Measurements from ENCODE around the gene AP1G2.
A peak's percentile ranks its signal among the peaks of the same experiment; 100 is the strongest.
"Not testable (repeated sequence)": the region's sequence is repeated elsewhere in the genome, so short reads cannot be mapped to it uniquely, and the experiment has no call there.

The AP1G2 gene

DNA sequence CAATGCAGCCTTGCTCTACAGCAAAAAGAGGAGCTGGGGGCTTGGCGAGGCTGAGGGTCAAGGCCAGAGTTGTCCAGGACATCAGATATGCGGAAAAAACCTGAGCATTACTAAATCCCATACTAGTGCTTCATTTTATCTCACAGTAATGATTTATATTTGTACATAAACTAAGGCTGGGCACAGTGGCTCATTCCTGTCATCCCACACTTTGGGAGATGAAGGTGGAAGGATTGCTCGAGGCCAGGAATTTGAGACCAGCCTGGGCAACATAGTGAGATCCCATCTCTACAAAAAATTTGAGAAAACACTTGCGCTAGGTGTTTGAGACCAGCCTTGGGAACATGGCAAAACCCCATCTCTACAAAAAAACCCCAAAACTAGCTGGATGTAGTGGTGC, 22.6 kb upstream of the AP1G2 start:
- DNase-seq, result no peak

DNA sequence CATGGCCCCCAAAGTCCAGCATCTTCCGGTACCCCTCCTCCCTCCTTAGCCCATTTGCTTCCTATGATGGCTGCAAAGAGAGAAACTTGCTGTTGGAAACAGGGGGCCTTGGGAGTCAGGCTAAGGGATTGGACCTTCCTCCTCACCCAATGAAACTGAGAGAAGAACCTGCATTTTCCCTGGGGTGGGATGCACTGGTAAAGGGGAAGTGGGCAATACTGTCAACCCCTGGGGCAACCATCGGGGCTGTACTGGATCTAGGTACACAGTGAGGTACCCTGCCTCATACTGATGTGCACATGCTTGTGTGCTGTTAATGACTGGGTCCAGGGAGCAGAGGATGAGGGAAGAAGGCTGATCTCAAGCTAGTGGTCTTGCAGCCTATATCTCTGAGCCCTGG, 22.0 kb upstream of the AP1G2 start:
- no peak for DNase-seq

DNA sequence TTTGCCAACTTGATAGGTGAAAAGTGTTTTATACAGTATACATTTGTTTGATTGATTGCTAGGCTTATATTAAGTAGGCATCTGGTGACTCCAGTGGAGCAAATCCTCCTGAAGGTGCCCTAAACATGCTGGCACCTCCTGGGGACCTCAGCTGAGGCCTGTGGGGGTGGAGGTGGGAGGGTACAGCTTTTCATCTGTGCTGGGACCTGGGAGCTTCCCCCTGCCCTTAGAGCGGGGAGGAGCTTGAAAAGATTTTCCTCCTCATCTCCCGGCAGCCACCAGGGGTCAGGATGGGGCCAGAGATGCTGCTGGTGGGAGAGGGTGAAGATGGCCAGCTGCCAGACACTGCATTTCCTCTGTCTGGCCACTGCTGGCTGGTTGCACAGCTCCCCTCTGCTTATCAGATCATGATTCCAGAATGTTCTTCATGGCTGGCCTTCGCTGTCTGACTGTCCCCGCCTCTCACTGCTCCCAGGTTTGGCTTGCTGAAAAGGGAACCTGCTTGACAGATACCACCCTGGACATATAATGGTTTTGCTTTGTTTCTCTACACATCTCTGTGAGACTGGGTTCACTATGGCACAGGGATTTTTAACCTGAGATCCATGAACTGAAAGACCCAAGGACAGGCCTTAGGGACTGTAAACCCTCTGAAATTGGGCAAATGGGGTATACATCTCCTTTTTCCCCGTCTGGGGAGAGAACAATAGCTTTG, 21.4 kb upstream of the AP1G2 start:
- DNase-seq, result peak; percentile 89

DNA sequence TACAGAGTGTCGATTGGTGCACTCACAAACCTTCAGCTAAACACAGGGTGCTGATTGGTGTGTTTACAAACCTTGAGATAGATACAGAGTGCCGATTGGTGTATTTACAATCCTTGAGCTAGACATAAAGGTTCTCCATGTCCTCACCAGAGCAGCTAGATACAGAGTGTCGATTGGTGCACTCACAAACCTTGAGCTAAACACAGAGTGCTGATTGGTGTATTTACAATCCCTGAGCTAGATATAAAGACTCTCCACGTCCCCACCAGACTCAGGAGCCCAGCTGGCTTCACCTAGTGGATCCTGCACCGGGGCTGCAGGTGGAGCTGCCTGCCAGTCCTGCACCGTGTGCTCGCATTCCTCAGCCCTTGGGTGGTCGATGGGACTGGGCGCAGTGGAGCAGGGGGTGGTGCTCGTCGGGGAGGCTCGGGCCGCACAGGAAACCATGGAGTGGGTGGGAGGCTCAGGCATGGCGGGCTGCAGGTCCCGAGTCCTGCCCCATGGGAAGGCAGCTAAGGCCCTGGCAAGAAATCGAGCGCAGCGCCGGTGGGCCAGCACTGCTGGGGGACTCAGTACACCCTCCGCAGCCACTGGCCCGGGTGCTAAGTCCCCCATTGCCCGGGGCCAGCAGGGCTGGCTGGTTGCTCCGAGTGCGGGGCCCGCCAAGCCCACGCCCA, 17.1 kb upstream of the AP1G2 start:
- not testable (repeated sequence) for DNase-seq

DNA sequence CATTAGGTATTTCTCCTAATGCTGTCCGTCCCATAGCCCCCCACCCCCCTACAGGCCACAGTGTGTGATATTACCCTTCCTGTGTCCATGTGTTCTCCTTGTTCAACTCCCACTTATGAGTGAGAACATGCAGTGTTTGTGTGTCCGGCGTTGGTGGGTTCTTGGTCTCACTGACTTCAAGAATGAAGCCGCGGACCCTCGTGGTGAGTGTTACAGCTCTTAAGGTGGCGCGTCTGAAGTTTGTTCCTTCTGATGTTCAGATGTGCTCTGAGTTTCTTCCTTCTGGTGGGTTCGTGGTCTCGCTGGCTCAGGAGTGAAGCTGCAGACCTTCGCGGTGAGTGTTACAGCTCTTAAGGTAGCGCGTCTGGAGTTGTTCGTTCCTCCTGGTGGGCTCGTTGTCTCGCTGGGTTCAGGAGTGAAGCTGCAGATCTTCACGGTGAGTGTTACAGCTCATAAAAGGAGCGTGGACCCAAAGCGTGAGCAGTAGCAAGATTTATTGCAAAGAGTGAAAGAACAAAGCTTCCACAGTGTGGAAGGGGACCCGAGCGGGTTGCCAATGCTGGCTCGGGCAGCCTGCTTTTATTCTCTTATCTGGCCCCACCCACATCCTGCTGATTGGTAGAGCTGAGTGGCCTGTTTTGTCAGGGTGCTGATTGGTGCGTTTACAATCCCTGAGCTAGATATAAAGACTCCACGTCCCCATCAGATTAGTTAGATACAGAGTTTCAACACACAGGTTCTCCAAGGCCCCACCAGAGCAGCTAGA, 16.4 kb upstream of the AP1G2 start:
- DNase-seq, result not testable (repeated sequence)

DNA sequence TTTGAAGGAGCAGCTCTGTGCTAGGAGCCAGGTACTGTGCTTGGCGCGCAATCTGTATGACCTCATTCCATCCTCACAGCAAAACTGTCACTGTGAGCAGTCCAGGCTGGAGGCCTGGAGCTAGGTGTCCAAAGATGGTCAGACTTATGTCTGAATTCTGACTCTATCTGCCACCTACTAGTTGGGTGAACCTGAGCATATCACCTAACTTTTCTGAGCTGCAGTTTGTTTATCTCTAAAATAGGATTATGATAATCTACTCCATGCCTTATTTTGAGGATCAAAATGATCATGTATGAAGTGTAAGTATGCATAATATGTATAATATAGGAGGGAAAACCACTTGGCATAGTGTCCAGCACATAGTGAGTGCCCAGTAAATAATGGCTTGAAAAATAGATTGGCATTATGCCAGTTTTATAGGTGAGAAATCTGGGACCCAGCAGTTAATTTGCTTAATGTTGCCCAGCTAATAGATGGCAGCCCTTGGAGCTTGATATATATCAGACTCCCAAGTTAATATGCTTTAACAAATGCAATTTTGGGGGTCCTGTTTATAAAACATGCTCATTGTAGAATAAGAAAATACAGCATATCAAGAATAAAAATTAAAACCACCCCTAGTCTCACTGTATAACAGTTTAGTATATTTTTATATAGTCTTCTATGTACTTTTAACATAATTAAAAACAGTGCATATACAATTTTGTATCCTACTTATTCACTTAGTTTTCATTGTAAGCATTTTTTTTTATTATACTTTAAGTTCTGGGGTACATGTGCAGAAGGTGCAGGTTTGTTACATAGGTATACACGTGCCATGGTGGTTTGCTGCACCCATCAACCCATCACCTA, 15.5 kb upstream of the AP1G2 start:
- DNase-seq, result no peak

DNA sequence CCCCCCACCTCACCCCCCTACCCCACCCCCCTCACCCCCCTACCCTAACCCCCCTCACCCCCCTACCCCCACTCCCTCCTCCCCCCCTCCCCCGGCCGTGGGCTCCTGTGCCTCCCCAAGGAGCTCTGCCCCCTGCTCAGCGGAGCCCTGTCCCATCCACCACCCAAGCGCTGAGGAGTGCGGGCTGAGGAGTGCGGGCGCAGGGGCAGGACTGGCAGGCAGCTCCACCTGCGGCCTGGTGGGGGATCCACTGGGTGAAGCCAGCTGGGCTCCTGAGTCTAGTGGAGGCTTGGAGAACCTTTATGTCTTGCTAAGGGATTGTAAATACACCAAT, 13.3 kb upstream of the AP1G2 start:
- no peak for DNase-seq

DNA sequence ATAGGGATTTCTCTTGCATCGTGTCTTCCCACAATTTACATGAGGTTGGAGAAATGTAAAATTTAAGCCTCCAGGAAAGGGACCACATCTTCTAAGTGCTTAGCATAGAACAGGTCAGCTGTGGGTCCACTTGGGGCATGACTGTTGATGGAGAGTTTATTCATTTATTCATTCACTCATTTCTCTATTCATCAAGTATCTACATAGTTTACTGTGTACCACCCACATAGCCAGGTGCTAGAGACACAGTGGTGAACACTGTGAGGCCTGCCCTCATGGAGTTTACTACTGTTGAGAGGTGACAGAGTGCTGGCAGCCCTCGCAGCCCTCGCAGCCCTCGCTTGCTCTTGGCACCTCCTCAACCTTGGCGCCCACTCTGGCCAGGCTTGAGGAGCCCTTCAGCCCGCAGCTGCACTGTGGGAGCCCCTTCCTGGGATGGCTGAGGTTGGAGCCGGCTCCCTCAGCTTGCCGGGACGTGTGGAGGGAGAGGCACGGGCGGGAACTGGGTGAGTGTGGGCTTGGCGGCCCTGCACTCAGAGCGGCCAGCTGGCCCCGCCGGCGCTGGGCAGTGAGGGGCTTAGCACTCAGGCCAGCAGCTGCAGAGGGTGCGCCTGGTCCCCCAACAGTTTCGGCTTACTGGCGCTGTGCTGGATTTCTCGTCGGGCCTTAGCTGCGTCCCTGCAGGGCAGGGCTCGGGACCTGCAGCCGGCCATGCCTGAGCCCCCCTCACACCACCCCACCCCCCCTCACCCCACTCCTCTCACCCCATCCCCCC, 12.7 kb upstream of the AP1G2 start:
- no peak for DNase-seq

DNA sequence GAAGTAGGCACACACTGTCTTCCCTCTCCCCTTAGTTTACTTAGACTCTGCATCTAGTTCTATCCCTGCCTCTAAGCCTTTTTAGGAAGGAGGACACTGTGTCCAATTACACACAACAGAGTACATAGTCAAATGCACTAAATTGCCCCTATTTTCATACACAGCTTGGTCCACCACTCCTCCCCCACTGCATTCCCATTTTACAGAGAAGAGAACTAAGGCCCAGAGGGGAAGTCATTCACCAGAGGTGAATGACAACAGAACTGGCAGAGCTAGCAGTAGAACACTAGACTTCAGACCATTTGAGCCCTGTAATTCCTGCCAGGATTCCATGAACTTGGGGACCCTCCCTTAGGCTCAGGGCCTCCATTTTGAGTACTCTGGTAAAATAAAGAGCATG, 12.1 kb upstream of the AP1G2 start:
- no peak for DNase-seq

DNA sequence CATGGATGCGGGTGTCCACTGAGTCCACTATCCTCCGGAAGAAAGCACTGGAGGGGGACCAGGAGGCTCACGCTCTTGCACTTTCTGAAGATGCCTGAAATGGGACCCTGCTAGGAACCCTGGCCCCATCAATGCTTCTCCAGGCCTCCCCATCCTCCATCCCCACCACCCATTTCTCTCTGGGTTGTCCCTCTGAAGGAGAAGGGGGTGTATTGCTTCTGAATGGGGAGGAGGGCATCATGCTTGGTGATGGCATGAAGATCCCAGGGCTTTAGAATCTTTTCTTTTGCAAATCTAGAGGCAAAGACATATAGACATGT, 11.7 kb upstream of the AP1G2 start:
- DNase-seq, result no peak

DNA sequence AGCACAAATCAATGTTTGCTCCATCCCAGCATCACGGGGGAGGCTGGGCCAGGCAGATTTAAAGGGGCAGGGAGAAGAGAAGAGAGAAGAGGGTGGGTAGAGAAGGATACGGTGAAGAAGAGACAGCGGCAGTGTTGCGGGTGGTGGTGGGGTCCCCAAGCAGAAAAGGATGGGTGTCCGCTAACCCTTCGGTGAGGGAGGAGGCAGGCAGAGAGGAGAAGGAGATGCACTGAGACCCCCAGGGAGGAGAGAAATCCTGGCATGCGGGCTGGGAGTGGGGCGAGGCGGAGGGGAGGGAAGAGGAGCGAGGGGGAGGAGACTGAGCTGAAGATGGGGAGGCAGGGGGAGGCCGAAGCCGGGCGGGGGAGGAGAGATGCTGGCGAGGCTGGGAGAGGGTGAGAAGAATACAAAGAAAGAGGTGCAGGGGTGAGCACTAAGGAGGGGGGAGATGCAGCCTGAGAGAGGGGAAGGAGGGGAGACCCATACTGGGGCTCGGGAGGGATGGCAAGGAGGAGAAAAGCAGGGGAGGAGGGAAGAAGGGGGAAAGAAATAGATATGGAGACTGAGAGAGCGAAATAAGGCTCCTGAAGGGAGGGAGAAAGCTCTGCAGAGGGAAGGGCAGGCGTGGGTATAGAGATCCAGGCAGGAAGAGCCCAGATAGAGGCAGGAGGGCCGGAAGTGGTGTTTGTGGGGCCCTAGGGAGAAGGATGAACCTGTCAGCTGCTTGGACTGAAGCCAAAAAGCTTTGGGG, 11.1 kb upstream of the AP1G2 start, which contains the start of gene JPH4:
Gene JPH4 (minus strand): TSS at position 231 of the 751 bp plus-strand sequence. CDS start 1,337 bp downstream, outside the sequence.
- DNase-seq, result peak; percentile 22

DNA sequence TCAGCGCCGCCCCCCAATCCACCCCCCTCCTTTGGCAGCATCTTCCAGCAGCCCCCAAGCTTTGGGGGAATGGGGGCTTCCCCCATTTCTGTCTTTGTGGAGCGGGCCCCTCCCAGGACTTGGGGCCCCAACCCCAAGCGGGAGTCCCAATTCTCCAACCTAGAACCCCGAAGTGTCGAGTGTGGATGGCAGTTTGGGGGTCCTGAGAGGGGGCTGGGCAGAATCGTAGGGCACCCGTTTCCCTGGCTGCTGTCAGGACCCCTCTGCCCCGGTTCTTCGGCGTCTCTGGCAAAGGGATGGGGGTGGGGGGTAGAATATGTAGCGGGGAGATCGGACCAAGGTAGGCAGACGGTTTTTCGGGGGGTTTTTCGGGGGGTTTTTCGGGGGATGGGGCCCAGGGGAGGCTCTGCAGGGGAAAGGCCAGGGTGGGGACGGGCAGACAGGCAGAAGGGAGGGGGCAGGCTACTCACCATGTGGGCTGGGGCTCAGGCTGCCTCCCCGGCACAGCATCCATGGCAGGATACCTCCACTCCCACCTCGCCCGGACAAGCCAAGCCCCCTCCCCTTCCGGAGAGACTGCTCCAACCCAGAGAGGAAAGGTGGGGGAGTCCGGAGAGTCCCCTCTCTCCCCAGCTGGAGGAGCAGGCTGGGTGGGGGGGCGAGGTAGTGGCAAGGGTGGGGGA, 10.3 kb upstream of the AP1G2 start:
- DNase-seq, result no peak

DNA sequence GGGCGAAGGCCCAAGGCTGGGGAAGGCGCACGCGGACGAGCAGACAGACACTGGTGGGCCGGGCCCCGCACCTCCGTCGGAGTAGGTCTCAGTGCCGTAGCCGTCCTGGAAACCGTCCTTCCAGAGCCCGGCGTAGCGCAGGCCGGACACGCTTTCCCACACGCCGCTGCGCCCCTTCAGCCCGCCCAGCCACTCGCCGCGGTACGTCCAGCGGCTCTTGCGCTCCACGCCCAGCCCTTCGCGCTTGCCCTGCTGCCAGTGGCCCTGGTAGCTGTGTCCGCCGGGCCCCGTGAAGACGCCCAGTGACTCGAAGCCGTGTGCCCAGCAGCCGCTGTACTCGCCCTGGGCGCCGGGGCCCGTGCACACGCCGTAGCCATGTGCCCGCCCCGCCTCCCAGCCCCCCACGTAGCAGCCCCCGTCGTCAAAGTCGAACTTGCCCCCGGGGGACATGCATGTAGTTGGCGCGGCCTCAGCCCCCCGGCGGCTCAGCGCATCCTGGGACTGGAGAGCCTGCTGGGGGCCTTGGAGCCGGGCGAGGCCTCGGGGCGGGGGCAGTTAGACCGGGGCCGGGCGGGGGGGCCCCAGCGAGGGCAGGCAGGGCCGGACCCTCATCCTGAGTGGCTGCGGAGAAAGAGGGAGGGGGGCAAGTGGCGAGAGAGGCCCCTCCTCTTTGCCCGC, 9.6 kb upstream of the AP1G2 start:
- no peak for DNase-seq

DNA sequence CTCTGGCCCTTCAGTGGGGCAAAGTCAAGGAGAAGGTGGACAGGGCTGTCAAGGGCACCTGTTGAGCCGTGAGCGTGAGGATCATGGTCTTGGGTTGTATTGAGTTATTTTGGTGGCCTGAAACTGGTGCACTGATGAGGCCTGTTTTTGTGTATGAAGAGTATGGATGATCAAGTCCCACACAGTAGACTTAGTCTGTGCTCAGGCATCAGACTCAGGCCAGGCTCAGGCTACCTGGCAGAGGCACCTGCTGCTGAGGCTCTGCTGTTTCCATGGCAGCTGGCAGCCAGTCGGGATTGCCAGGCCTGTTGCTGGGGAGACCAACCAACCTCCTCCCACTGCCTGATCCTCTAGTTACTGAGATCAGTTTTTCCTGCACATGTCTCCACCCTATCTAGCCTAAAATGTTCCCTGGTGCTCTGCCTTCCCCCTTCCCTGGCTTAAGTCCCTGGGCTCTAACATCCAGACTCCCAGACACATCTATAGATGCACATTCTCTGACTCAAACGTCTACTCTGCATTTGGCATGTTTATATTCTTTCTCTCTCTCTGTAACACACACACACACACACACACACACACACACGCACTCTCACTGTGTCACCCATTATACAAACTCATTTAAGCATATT, 5.9 kb upstream of the AP1G2 start:
- DNase-seq, result no peak

DNA sequence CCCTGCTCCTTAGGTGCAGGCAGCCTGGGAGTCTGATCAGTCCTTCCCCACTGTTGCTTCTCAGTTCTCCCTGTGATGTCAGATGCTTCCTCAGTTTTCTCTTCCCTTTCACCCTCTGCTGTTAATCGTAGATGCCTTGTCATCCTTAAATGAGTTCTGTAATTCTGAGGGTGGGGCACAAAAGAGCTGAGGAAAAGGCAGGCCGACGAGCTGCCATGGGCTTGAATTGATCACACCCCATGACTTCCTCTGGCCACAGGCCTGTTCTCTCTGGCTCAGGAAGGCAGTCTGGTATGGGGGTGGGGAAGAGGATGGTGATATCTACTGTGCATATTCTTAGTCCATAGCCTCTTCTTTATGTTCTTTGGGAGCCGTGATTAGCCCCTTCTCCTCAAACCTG, 5.2 kb upstream of the AP1G2 start:
- no peak for DNase-seq

DNA sequence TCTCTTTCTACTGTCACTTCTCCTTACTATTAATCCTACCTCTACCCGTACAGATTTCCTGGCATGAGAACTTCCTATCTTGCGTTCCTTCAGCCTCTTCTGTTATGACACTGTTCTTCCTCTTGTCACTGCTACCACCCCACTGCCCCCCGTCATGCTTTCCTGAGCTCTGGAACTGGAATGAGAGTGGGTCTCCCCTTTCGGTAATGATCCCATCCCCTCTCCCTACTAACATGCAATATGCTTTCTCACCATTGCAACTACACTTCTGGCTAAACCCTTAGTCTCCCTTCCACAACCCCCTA, 4.9 kb upstream of the AP1G2 start:
- DNase-seq, result no peak

DNA sequence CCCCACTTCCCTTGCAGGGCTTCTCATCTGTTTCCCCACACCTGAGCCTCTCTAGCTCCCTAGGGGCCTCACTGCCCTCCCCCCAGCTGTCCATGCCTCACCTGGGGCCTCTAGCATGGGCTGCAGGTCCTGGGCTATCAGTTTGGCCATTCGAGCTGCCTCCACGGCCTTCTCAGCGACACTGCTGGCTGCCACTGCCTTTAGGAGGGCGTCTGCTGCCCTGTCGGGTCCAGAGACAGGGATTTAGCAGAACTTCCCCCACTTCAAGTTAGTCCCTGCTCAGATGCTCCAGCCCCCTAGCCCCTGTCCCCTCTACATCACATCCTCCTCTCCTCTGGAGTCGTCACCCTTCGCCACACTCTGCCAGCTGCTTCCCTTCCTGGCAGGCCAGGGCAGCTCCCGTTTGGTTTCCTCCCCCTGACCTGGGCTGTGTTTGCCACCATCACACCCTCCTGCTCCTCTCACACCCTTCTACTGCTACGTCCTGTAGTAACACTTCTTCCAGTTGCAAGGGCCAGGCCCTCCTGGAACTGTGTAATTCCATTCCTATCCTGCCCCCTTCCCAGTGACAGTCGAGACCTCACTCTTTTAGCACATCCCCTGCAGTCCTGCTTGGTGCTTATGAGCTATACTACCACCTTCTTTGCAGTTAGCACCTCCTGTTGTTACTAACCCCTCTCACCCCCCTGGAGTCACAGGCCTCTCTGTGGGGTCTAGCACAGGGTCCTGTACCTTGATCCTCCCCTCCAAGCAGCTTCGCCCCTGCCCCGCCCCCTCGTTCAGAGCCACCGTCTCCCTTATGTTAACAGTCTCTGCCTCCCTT, 4.3 kb upstream of the AP1G2 start:
- DNase-seq, result peak; percentile 46

DNA sequence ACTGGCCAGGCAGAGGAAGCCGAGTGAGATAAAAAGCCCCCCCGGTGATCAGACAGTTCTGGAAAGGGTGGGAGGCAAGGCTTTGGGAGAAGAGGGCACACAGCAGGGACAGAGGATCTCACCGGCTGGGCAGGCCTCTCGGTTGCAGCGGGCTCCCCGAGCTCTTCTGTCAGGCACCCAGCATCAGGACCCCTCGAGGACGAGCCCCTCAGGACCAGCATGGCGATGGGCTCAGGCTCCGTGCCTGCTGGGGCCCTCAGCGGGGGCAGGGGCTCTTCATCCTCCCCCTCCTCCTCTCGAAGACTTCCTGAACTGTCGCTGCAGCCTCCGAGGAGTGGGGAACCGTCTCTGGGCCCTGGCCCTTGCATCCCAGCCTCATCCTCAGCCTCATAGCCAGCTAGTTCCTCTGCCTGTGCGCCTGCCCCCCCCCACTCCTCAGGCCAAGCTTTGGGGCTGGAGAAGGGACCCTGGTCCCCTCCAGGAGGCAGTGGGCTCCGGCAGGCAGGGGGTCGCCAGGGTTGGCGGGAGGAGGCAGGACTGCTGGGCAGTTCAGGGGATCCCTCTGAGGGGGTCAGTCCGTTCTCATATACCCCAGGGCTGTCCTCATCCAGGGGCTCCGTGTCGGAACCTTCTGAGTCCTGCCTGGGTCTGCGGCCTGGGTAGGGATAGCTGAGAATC, 3.4 kb upstream of the AP1G2 start:
- DNase-seq, result no peak

All from NCI-H1694 treated with DMSO at 0.1 percent for 48 hours (cell line).